ENCODE measurements around the gene PLA2G1B. TPM values are rescaled to one million over a fixed set of nuclear protein-coding genes. Genes with fewer than 3 reads are reported as not detected.
"Not testable (repeated sequence)": the region's sequence is repeated elsewhere in the genome, so short reads cannot be mapped to it uniquely, and the experiment has no call there.

PLA2G1B gene
- total RNA-seq, 2 donors from 2014 or later: not detected

GRCh38 chr12:120342175-120343038, 14.8 kb upstream of the PLA2G1B start:
- H3K27me3 ChIP-seq (ENCODE audit: control insufficient read depth, insufficient read depth, low read length, poor library complexity, severe bottlenecking): no peaks in the 10 kb centered on the region
- Mint-ChIP-seq H3K4me3 (no peak overlapping the region), H3K9me3 (peaks cover 15% of the 10 kb centered on the region), H3K4me1 (no peaks in the 10 kb centered on the region), H3K27me3 (ENCODE audit: insufficient read depth) (peaks cover 8% of the 10 kb centered on the region), H3K27ac (no peak overlapping the region), H3K36me3 (ENCODE audit: low read depth) (peaks cover 36% of the 10 kb centered on the region)
- H3K9ac ChIP-seq (ENCODE audit: extremely low read depth, low read length, poor library complexity, severe bottlenecking): no peak overlapping the region
- H3K9me3 ChIP-seq (ENCODE audit: control insufficient read depth, low read length): peaks cover 4% of the 10 kb centered on the region
- peaks cover 32% of the 10 kb centered on the region for H3K36me3 ChIP-seq (ENCODE audit: control insufficient read depth, insufficient read depth, low read length)
- no peaks in the 10 kb centered on the region for H3K4me1 ChIP-seq (ENCODE audit: control insufficient read depth, insufficient read depth, low read length)
- peak overlapping the region; percentile 75 for H3K27ac ChIP-seq (ENCODE audit: low read depth, low read length)
- no peak for DNase-seq
- no peak overlapping the region for H3K4me3 ChIP-seq (ENCODE audit: low read length)
- no peak for TF ChIP-seq CTCF (conservative IDR thresholded peaks at IDR 0.05)
- WGBS, 2 experiments (ENCODE audit: insufficient coverage in 1 of 2, insufficient read length in 1 of 2): 86 to 100% methylated on average over 2 to 28 of the region's 30 CpGs

- no peak for DNase-seq
- Histone ChIP-seq H3K4me1 (ENCODE audit: control insufficient read depth, insufficient read depth, low read length) (no peaks in the 10 kb centered on the region), H3K27ac (ENCODE audit: low read depth, low read length) (no peak overlapping the region), H3K9me3 (ENCODE audit: control insufficient read depth, low read length) (peaks cover 23% of the 10 kb centered on the region), H3K27me3 (ENCODE audit: control insufficient read depth, insufficient read depth, low read length, poor library complexity, severe bottlenecking) (no peaks in the 10 kb centered on the region), H3K36me3 (ENCODE audit: control insufficient read depth, insufficient read depth, low read length) (peaks cover 10% of the 10 kb centered on the region), H3K4me3 (ENCODE audit: low read length) (no peak overlapping the region), H3K9ac (ENCODE audit: extremely low read depth, low read length, poor library complexity, severe bottlenecking) (no peak overlapping the region)
- no peak for TF ChIP-seq CTCF (conservative IDR thresholded peaks at IDR 0.05)
- Mint-ChIP-seq H3K27ac (no peak overlapping the region), H3K36me3 (ENCODE audit: low read depth) (peaks cover 15% of the 10 kb centered on the region), H3K27me3 (ENCODE audit: insufficient read depth) (peaks cover 10% of the 10 kb centered on the region), H3K4me1 (no peaks in the 10 kb centered on the region), H3K4me3 (no peak overlapping the region), H3K9me3 (peaks cover 35% of the 10 kb centered on the region)
- 97 to 98% methylated on average over 4 of the region's 4 CpGs for WGBS, 2 experiments (ENCODE audit: insufficient coverage in 1 of 2, insufficient read length in 1 of 2)
Observed at GRCh38 chr12:120339256-120339655, 11.7 kb upstream of the PLA2G1B start.

GRCh38 chr12:120337730-120338129, 10.2 kb upstream of the PLA2G1B start:
- Mint-ChIP-seq H3K27ac (no peak overlapping the region), H3K9me3 (peaks cover 35% of the 10 kb centered on the region), H3K4me3 (no peak overlapping the region)

GRCh38 chr12:120336392-120336791, 8.8 kb upstream of the PLA2G1B start:
- not testable (repeated sequence) for H3K27ac Mint-ChIP-seq; DNase-seq; H3K27ac ChIP-seq (ENCODE audit: low read depth, low read length); H3K4me3 Mint-ChIP-seq; H3K27me3 ChIP-seq (ENCODE audit: control insufficient read depth, insufficient read depth, low read length, poor library complexity, severe bottlenecking); H3K36me3 Mint-ChIP-seq (ENCODE audit: low read depth); H3K4me3 ChIP-seq (ENCODE audit: low read length); H3K4me1 ChIP-seq (ENCODE audit: control insufficient read depth, insufficient read depth, low read length); H3K36me3 ChIP-seq (ENCODE audit: control insufficient read depth, insufficient read depth, low read length); H3K9ac ChIP-seq (ENCODE audit: extremely low read depth, low read length, poor library complexity, severe bottlenecking); H3K4me1 Mint-ChIP-seq
- peaks cover 35% of the 10 kb centered on the region for H3K9me3 Mint-ChIP-seq
- peaks cover 23% of the 10 kb centered on the region for H3K9me3 ChIP-seq (ENCODE audit: control insufficient read depth, low read length)
- H3K27me3 Mint-ChIP-seq (ENCODE audit: insufficient read depth): peaks cover 16% of the 10 kb centered on the region
- 93 to 100% methylated on average over 1 to 2 of the region's 2 CpGs for WGBS, 2 experiments (ENCODE audit: insufficient coverage in 1 of 2, insufficient read length in 1 of 2)

More at GRCh38 chr12:120337730-120338129, 10.2 kb upstream of the PLA2G1B start:
- no peak overlapping the region for H3K4me3 ChIP-seq (ENCODE audit: low read length)
- peaks cover 23% of the 10 kb centered on the region for H3K9me3 ChIP-seq (ENCODE audit: control insufficient read depth, low read length)
- 83 to 88% methylated on average over 2 of the region's 2 CpGs for WGBS, 2 experiments (ENCODE audit: insufficient coverage in 1 of 2, insufficient read length in 1 of 2)
- H3K4me1 ChIP-seq (ENCODE audit: control insufficient read depth, insufficient read depth, low read length): no peaks in the 10 kb centered on the region
- H3K4me1 Mint-ChIP-seq: no peaks in the 10 kb centered on the region
- H3K9ac ChIP-seq (ENCODE audit: extremely low read depth, low read length, poor library complexity, severe bottlenecking): no peak overlapping the region
- no peak for DNase-seq
- peaks cover 10% of the 10 kb centered on the region for H3K27me3 Mint-ChIP-seq (ENCODE audit: insufficient read depth)
- H3K36me3 Mint-ChIP-seq (ENCODE audit: low read depth): peaks cover 2% of the 10 kb centered on the region
- no peak for TF ChIP-seq CTCF (conservative IDR thresholded peaks at IDR 0.05)
- no peak overlapping the region for H3K27ac ChIP-seq (ENCODE audit: low read depth, low read length)
- H3K36me3 ChIP-seq (ENCODE audit: control insufficient read depth, insufficient read depth, low read length): no peaks in the 10 kb centered on the region
- no peaks in the 10 kb centered on the region for H3K27me3 ChIP-seq (ENCODE audit: control insufficient read depth, insufficient read depth, low read length, poor library complexity, severe bottlenecking)

Data from endodermal cell (in vitro differentiated cells).